ENCODE data around the gene FOXL1.

Gene FOXL1

GRCh38 chr16:86568677-86569623 is 9.4 kb upstream of the FOXL1 start:
- H3K27ac ChIP-seq = peak overlapping the region; percentile 98
- H3K4me3 ChIP-seq = peak overlapping the region; percentile 90
- DNase-seq (ENCODE audit: low spot score) = no peak
- no peak for TF ChIP-seq CTCF (IDR thresholded peaks at IDR 0.05)

GRCh38 chr16:86569701-86570447 is 8.5 kb upstream of the FOXL1 start:
- Histone ChIP-seq H3K4me3 (peak overlapping the region; percentile 90), H3K27ac (peak overlapping the region; percentile 98)
- DNase-seq (ENCODE audit: low spot score) = no peak
- TF ChIP-seq CTCF (IDR thresholded peaks at IDR 0.05) = no peak

- peak overlapping the region; percentile 90 for H3K4me3 ChIP-seq
- DNase-seq (ENCODE audit: low spot score) = no peak
- H3K27ac ChIP-seq = peak overlapping the region; percentile 98
- no peak for TF ChIP-seq CTCF (IDR thresholded peaks at IDR 0.05)
Measured at GRCh38 chr16:86570558-86571529, 7.5 kb upstream of the FOXL1 start.

GRCh38 chr16:86571530-86571915 is 6.8 kb upstream of the FOXL1 start:
- H3K27ac ChIP-seq = peak overlapping the region; percentile 98

GRCh38 chr16:86572041-86572521 is 6.3 kb upstream of the FOXL1 start:
- DNase-seq (ENCODE audit: low spot score) = no peak
- no peak for TF ChIP-seq CTCF (IDR thresholded peaks at IDR 0.05)
- H3K4me3 ChIP-seq = peak overlapping the region; percentile 90
- H3K27ac ChIP-seq = peak overlapping the region; percentile 98

More at GRCh38 chr16:86571530-86571915, 6.8 kb upstream of the FOXL1 start:
- no peak for TF ChIP-seq CTCF (IDR thresholded peaks at IDR 0.05)
- DNase-seq (ENCODE audit: low spot score) = peak; percentile 71
- peak overlapping the region; percentile 90 for H3K4me3 ChIP-seq

GRCh38 chr16:86572606-86573005 is 5.7 kb upstream of the FOXL1 start:
- Histone ChIP-seq H3K27ac (peak overlapping the region; percentile 98), H3K4me3 (peak overlapping the region; percentile 90)
- DNase-seq (ENCODE audit: low spot score) = no peak
- TF ChIP-seq CTCF (IDR thresholded peaks at IDR 0.05) = no peak

Data from coronary artery (tissue), 2 donors.